Vagina (tissue), 2 donors: ENCODE results near the gene HSD11B1.

ENCODE experiments used
- CTCF ChIP-seq, 3 experiments: fragments of 450-650 bp in 2 of 3; fragments of 200-600 bp in 1 of 3; sonication (generic) in 1 of 3; IDR thresholded peaks; one replicate each; pipeline ENCODE4 v1.5.1; 2017 to 2019; ENCODE audit warnings: antibody characterized with exemption in 3 of 3, mild to moderate bottlenecking in 2 of 3, moderate library complexity in 2 of 3
- POLR2AphosphoS5 ChIP-seq, 2 donors: sonication (generic); formaldehyde crosslinking; IDR thresholded peaks; one replicate each; pipeline ENCODE4 v1.9.0; 2017; ENCODE audit warnings: antibody characterized with exemption in 2 of 2, mild to moderate bottlenecking in 2 of 2, low read depth in 1 of 2; ENCODE audit not compliant: insufficient read depth in 1 of 2

- TF ChIP-seq POLR2AphosphoS5 (IDR thresholded peaks at IDR 0.05; ENCODE audit: insufficient read depth in 1 of 2, low read depth in 1 of 2): no peak
- TF ChIP-seq CTCF (IDR thresholded peaks at IDR 0.05): no peak
These were observed 18.8 kb upstream of the HSD11B1 start for GRCh38 chr1:209685821-209686220.
